Neuron (in vitro differentiated cells): ENCODE results near the gene NHERF2.

ENCODE experiments used
- H2AFZ ChIP-seq: one replicate; pipeline ENCODE4 v1.6.1; 2013; ENCODE audit warnings: low read depth, mild to moderate bottlenecking, inconsistent platforms, low read length, moderate library complexity
- H3K27me3 ChIP-seq: one replicate; pipeline ENCODE4 v1.6.1; 2013; ENCODE audit warnings: low read length; ENCODE audit not compliant: insufficient read depth
- H3K36me3 ChIP-seq: one replicate; pipeline ENCODE4 v1.6.1; 2013; ENCODE audit warnings: low read length; ENCODE audit not compliant: insufficient read depth
- H3K4me1 ChIP-seq: one replicate; pipeline ENCODE4 v1.6.1; 2013; ENCODE audit warnings: low read length; ENCODE audit not compliant: insufficient read depth
- H3K4me3 ChIP-seq: 2 replicates; pipeline ENCODE4 v1.5.1; 2013; ENCODE audit warnings: mild to moderate bottlenecking, low read length, moderate library complexity
- H3K9me3 ChIP-seq: one replicate; pipeline ENCODE4 v1.6.1; 2013; ENCODE audit warnings: low read length

The NHERF2 gene

DNA sequence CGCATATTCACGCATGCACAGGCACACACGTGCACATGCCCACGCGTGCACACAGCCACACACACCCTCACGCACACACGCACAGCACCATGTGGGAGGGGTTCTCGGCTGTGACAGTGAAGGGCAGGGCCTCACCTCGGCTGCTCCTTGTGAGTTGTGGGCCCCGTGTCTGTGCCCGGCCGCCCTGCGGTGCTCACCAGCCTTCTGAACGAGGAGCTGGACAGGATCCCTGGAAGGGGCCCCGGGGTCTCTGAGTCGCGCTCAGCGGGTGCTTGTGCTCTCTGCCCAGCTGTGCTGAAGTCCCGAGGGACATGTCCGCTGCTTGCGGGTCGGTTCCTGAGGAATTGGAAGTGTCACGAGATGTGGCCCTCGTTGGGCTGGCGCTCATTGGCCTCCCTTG is 37.2 kb downstream of the NHERF2 start:
- Histone ChIP-seq H3K4me3 (no peak overlapping the region), H2AFZ (no peak overlapping the region), H3K36me3 (peaks cover 43% of the 10 kb centered on the region), H3K4me1 (no peaks in the 10 kb centered on the region), H3K9me3 (no peaks in the 10 kb centered on the region), H3K27me3 (no peaks in the 10 kb centered on the region)

GRCh38 chr16:2064368-2064945 is 37.8 kb downstream of the NHERF2 start:
- Histone ChIP-seq H3K4me3 (no peak overlapping the region), H3K4me1 (no peaks in the 10 kb centered on the region), H2AFZ (no peak overlapping the region), H3K9me3 (no peaks in the 10 kb centered on the region), H3K36me3 (peaks cover 43% of the 10 kb centered on the region), H3K27me3 (no peaks in the 10 kb centered on the region)

DNA sequence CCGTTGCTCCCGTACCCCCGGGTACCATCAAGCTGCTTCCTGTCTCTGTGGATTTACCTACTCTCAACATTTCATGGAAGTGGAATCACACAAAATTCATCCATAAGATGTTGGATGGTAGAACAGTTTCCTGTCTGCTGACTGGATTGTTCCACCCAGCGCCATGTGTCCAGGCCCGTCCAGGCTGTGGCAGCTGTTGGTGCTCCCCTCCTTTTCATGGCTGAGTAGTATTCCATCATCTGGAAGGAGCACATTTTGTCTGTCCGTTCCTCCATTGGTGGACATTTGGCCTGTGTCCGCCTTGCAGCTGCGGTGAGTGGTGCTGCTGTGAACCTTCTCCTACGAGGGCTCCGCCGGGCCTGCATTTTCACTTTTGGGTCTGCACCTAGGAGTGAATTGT is 39.4 kb downstream of the NHERF2 start:
- no peaks in the 10 kb centered on the region for H3K4me1 ChIP-seq
- H3K36me3 ChIP-seq, result peaks cover 47% of the 10 kb centered on the region
- no peaks in the 10 kb centered on the region for H3K27me3 ChIP-seq
- no peaks in the 10 kb centered on the region for H3K9me3 ChIP-seq
- no peak overlapping the region for H2AFZ ChIP-seq
- H3K4me3 ChIP-seq, result no peak overlapping the region

- peaks cover 63% of the 10 kb centered on the region for H3K36me3 ChIP-seq
- no peaks in the 10 kb centered on the region for H3K9me3 ChIP-seq
- no peaks in the 10 kb centered on the region for H3K4me1 ChIP-seq
- H3K4me3 ChIP-seq, result no peak overlapping the region
- H2AFZ ChIP-seq, result no peak overlapping the region
- H3K27me3 ChIP-seq, result no peaks in the 10 kb centered on the region
Observed at GRCh38 chr16:2070576-2071453, 44.1 kb downstream of the NHERF2 start.

DNA sequence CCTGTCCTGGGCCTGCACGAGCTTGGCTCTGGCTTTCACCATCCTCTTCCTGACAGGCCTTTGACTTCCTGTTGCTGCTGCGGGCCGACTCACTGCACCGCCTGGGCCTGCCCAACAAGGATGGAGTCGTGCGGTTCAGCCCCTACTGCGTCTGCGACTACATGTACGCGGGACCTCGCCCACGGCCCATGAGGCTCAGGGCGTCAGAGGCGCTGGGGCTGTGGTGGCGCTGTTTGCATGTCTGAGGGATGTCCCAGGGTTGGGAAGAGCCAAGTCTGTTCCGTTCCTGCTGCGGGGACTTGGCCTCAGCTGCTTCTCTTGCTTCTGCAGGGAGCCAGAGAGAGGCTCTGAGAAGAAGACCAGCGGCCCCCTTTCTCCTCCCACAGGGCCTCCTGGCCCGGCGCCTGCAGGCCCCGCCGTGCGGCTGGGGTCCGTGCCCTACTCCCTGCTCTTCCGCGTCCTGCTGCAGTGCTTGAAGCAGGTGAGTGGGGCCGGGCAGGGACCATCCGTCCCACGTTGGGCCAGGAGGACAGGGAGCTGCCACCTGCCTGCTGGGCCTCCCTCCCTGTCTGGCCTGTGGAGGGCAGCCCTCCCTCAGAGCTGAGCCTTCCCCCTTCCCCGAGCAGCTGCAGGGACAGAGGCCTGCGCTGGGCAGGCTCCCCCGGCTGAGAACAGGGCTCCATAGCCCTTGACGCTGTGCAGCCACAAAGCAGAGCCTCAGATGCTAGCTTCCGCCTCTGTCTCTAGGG is 44.9 kb downstream of the NHERF2 start:
- no peaks in the 10 kb centered on the region for H3K9me3 ChIP-seq
- H3K4me1 ChIP-seq, result no peaks in the 10 kb centered on the region
- peaks cover 65% of the 10 kb centered on the region for H3K36me3 ChIP-seq
- no peaks in the 10 kb centered on the region for H3K27me3 ChIP-seq
- no peak overlapping the region for H2AFZ ChIP-seq
- H3K4me3 ChIP-seq, result no peak overlapping the region

- no peak overlapping the region for H2AFZ ChIP-seq
- no peaks in the 10 kb centered on the region for H3K4me1 ChIP-seq
- H3K36me3 ChIP-seq, result peaks cover 62% of the 10 kb centered on the region
- no peaks in the 10 kb centered on the region for H3K27me3 ChIP-seq
- H3K9me3 ChIP-seq, result no peaks in the 10 kb centered on the region
- H3K4me3 ChIP-seq, result no peak overlapping the region
Observed at GRCh38 chr16:2072926-2073325, 46.2 kb downstream of the NHERF2 start.

- no peaks in the 10 kb centered on the region for H3K4me1 ChIP-seq
- peaks cover 63% of the 10 kb centered on the region for H3K36me3 ChIP-seq
Observed at GRCh38 chr16:2074071-2074470, 47.4 kb downstream of the NHERF2 start.

DNA sequence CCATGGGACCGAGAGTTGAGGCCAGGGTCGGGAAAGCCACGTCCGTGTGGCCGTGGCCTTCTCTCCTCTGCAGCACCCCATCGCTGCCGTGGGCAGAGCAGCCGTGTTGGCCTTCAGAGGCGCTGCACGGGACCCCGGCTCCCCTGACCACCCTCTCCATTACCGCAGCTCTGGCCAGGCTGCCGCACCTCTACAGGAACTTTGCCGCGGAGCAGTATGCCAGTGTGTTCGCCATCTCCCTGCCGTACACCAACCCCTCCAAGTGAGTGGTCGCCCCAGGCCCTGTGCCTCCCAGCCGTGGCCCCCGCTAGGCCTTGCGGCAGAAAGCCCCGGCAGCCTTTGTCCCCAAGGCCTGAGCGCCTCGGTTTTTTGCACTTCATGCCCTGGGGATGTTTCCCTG is 48.9 kb downstream of the NHERF2 start:
- H3K4me1 ChIP-seq, result no peaks in the 10 kb centered on the region
- H3K9me3 ChIP-seq, result no peaks in the 10 kb centered on the region
- H3K4me3 ChIP-seq, result no peak overlapping the region
- H3K36me3 ChIP-seq, result peaks cover 63% of the 10 kb centered on the region
- H2AFZ ChIP-seq, result no peak overlapping the region
- no peaks in the 10 kb centered on the region for H3K27me3 ChIP-seq

More at GRCh38 chr16:2074071-2074470, 47.4 kb downstream of the NHERF2 start:
- Histone ChIP-seq H3K4me3 (no peak overlapping the region), H2AFZ (no peak overlapping the region), H3K9me3 (no peaks in the 10 kb centered on the region), H3K27me3 (no peaks in the 10 kb centered on the region)

GRCh38 chr16:2076072-2076865 is 49.6 kb downstream of the NHERF2 start:
- no peaks in the 10 kb centered on the region for H3K4me1 ChIP-seq
- H3K4me3 ChIP-seq, result no peak overlapping the region
- H3K36me3 ChIP-seq, result peaks cover 62% of the 10 kb centered on the region
- H2AFZ ChIP-seq, result no peak overlapping the region
- no peaks in the 10 kb centered on the region for H3K27me3 ChIP-seq
- H3K9me3 ChIP-seq, result no peaks in the 10 kb centered on the region

DNA sequence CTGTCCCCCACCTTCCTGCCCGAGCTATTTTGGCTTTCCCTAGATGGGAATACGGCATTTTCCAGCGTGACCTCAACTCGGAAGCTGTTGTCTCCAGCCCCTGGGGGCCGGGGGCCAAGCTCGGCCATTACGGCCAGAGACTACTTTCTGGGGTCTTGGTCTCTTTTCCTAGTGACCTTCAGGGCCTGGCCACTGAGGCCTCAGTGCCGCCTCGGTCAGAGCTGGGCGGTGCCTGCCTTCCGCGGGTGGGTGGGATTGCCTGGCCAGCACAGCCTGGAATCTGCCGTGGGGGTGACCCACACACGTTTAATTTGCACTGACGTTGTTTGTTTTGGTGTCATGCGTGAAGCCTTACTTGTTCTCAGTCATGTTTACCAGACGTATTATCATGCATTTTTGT is 50.3 kb downstream of the NHERF2 start:
- H3K9me3 ChIP-seq, result no peaks in the 10 kb centered on the region
- H3K4me3 ChIP-seq, result no peak overlapping the region
- H3K27me3 ChIP-seq, result no peaks in the 10 kb centered on the region
- H2AFZ ChIP-seq, result no peak overlapping the region
- H3K4me1 ChIP-seq, result no peaks in the 10 kb centered on the region
- H3K36me3 ChIP-seq, result peaks cover 66% of the 10 kb centered on the region

- H2AFZ ChIP-seq, result no peak overlapping the region
- no peak overlapping the region for H3K4me3 ChIP-seq
- H3K4me1 ChIP-seq, result no peaks in the 10 kb centered on the region
- no peaks in the 10 kb centered on the region for H3K27me3 ChIP-seq
- H3K9me3 ChIP-seq, result no peaks in the 10 kb centered on the region
- H3K36me3 ChIP-seq, result peaks cover 68% of the 10 kb centered on the region
Observed at GRCh38 chr16:2077696-2078095, 51.0 kb downstream of the NHERF2 start.

DNA sequence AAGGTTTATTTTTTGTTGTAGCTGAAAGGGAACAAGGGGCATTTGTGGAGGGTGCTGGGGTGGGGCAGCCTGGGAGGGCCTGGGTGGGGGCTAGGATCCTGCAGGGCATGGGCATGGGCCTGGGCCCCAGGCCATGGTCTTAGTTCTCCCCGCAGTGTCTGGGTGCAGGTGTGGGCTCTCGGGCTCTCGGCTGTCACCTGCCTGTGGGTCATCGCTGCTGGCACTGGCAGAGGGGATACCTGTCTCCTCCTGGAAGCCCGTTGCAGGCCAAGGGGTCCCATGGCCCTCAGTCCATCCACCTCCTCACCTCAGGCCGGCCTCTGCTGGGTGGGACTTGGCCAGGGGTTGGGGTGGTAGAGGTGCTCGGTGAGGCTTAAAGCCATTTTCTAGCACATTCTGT is 51.4 kb downstream of the NHERF2 start:
- Histone ChIP-seq H3K4me1 (no peaks in the 10 kb centered on the region), H3K4me3 (no peak overlapping the region), H2AFZ (no peak overlapping the region), H3K27me3 (no peaks in the 10 kb centered on the region), H3K9me3 (no peaks in the 10 kb centered on the region), H3K36me3 (peaks cover 66% of the 10 kb centered on the region)
